ENCODE data around the gene EIPR1. TPM values are rescaled to one million over a fixed set of nuclear protein-coding genes. Genes with fewer than 3 reads are reported as not detected.

EIPR1 gene
- total RNA-seq, 1 experiment from 2014 or later = 27.8 TPM

DNA sequence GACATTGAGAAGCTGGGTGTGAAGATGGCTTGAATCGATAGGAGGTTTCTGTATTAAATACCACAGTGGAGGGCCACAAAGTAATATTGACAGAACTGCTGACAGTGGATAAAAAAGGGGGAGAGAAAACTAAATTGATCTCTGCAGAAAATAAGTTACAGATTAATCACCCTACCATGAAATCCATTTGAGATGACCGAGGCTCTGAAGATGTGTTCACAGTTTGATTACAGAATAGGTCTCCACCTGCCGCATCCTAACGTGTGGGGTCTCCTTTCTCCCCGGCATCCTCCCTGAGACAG, 165.6 kb downstream of the EIPR1 start:
- no peak overlapping the region; a peak in 1 of 7 replicates for H3K27ac Mint-ChIP-seq
- Histone ChIP-seq H3K79me1 (ENCODE audit: insufficient read depth, low read depth, low read length, poor library complexity, severe bottlenecking) (no peaks in the 10 kb centered on the region), H3T11ph (ENCODE audit: low read length) (no peak overlapping the region), H2BK12ac (ENCODE audit: insufficient read length, low read depth, low read length) (no peak overlapping the region), H3K23ac (ENCODE audit: insufficient read length, low read depth, low read length) (no peak overlapping the region), H3K23me2 (ENCODE audit: insufficient read length, low read depth, low read length, poor library complexity, severe bottlenecking) (no peaks in the 10 kb centered on the region), H2AFZ (ENCODE audit: low read length) (no peak overlapping the region), H4K91ac (ENCODE audit: insufficient read length, low read depth, low read length) (no peak overlapping the region), H3K18ac (ENCODE audit: insufficient read length, low read depth, low read length) (no peak overlapping the region), H3K4ac (ENCODE audit: low read depth, low read length) (no peak overlapping the region), H2AK5ac (ENCODE audit: insufficient read length, low read length) (no peak overlapping the region), H2BK120ac (ENCODE audit: low read depth, low read length, poor library complexity, severe bottlenecking) (no peak overlapping the region), H3K56ac (ENCODE audit: insufficient read length, low read depth, low read length) (no peak overlapping the region), H3K14ac (ENCODE audit: insufficient read depth, low read length) (no peak overlapping the region), H3K27ac (ENCODE audit: insufficient read length, low read depth, low read length) (no peak overlapping the region), H3K79me2 (ENCODE audit: insufficient read depth, low read length) (no peaks in the 10 kb centered on the region), H4K5ac (ENCODE audit: insufficient read length, low read depth, low read length) (no peak overlapping the region), H2BK20ac (ENCODE audit: low read depth, low read length, poor library complexity, severe bottlenecking) (no peak overlapping the region), H2BK15ac (ENCODE audit: low read depth, low read length) (no peak overlapping the region), H3K4me2 (ENCODE audit: insufficient read depth, insufficient read length, low read length) (no peak overlapping the region), H3K4me1 (ENCODE audit: insufficient read depth, low read length) (no peaks in the 10 kb centered on the region; the same call in 1 of the 2 replicates), H3K9ac (ENCODE audit: extremely low read depth, insufficient read length, low read length) (no peak overlapping the region), H4K20me1 (ENCODE audit: control insufficient read depth, insufficient read depth, insufficient read length) (no peaks in the 10 kb centered on the region), H4K8ac (replicated peaks; ENCODE audit: insufficient read length, low read depth, low read length) (no peak overlapping the region), H3K27me3 (ENCODE audit: insufficient read depth, low read length) (no peaks in the 10 kb centered on the region), H2BK5ac (ENCODE audit: insufficient read length, low read length) (no peak overlapping the region), H3K9me3 (ENCODE audit: control insufficient read depth, low read depth, low read length) (no peaks in the 10 kb centered on the region)
- no CpG with 5 or more reads among the region's 5 CpGs for WGBS (ENCODE audit: extremely low coverage, insufficient read length, low lambda C conversion rate)
- no peaks in the 10 kb centered on the region for H3K27me3 Mint-ChIP-seq (ENCODE audit: low read depth)
- H3K9me3 Mint-ChIP-seq = no peaks in the 10 kb centered on the region
- TF ChIP-seq, protein P1, sequence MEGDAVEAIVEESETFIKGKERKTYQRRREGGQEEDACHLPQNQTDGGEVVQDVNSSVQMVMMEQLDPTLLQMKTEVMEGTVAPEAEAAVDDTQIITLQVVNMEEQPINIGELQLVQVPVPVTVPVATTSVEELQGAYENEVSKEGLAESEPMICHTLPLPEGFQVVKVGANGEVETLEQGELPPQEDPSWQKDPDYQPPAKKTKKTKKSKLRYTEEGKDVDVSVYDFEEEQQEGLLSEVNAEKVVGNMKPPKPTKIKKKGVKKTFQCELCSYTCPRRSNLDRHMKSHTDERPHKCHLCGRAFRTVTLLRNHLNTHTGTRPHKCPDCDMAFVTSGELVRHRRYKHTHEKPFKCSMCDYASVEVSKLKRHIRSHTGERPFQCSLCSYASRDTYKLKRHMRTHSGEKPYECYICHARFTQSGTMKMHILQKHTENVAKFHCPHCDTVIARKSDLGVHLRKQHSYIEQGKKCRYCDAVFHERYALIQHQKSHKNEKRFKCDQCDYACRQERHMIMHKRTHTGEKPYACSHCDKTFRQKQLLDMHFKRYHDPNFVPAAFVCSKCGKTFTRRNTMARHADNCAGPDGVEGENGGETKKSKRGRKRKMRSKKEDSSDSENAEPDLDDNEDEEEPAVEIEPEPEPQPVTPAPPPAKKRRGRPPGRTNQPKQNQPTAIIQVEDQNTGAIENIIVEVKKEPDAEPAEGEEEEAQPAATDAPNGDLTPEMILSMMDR (conservative IDR thresholded peaks at IDR 0.05) = no peak
- DNase-seq = no peak
- H3K4me1 Mint-ChIP-seq = peaks cover 7 to 14% of the 10 kb centered on the region in 2 experiments
- H3K4me3 Mint-ChIP-seq = no peak overlapping the region
- H3K36me3 Mint-ChIP-seq (ENCODE audit: insufficient read depth in 1 of 3, low read depth in 3 of 3) = peaks cover 3 to 5% (median 4%) of the 10 kb centered on the region in 3 experiments; a peak in 5 of 7 replicates
